ENCODE data around the gene ASCC1.
"Not testable (repeated sequence)": the region's sequence is repeated elsewhere in the genome, so short reads cannot be mapped to it uniquely, and the experiment has no call there.

The ASCC1 gene

DNA sequence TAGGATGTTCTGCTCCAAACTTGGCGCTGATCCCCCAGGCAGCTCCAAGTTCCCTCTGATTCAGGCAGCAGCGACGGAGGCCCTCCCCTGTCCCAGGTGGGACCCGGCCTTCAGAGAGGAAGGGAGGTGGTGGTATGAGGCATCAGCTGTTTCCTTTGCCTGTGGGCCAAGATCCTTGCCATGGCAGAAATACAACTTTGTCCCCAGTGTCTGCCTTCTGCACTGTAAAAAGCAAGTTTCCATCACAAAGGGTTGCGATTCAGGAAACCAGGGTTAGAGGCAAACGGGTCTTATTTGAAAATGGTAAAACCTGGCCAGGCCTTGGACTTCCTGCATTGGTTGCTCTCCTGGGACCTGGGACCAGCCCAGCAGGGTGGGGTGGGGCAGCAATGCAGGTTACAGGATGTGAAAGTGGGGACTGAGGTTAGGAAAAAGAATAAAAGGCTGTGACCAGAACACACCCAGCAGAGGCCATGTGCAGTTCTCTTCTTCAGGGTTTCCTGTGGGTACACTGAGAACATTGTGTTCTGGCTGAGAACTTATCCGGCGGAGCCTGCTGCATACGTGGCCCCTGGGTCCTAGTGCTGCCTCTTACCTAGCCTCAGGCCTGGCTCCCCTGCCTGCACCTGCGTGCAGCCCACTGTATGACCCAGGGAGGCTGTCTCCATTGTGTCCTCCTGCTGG lies 32.5 kb upstream of the ASCC1 start:
- peak; percentile 81 for DNase-seq (ENCODE audit: low spot score)

GRCh38 chr10:72245949-72246525 lies 30.0 kb upstream of the ASCC1 start:
- DNase-seq (ENCODE audit: low spot score) = no peak

GRCh38 chr10:72244573-72245038 lies 28.5 kb upstream of the ASCC1 start:
- DNase-seq (ENCODE audit: low spot score) = no peak

DNA sequence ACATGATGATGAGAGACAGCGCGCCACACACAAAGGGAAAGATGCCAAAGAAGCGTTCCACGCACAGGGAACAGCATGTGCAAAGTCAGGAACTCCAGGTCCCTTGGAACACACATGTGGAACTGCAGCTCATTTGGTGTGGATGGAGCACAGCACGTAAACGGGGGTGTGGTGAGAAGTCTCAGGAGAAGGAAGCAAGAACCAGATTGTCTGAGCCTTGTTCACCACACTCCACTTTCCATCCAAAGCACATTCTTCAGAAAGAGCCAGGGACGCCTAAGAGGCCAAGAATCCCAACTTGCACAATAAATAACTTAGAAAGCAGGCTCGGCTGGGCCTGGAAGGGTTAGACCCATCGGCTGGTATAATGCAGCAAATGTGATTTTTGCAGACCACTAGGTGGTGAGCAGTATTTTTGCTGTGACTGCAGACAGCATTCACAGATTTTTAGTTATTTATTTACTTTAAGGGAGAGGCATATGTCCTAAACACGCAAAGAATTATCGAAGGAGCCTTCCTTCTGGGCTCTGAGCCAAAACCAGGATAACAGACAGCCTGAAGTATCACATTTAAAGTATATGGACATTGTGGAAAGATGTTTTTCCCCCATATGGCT lies 27.9 kb upstream of the ASCC1 start:
- DNase-seq (ENCODE audit: low spot score) = no peak

DNA sequence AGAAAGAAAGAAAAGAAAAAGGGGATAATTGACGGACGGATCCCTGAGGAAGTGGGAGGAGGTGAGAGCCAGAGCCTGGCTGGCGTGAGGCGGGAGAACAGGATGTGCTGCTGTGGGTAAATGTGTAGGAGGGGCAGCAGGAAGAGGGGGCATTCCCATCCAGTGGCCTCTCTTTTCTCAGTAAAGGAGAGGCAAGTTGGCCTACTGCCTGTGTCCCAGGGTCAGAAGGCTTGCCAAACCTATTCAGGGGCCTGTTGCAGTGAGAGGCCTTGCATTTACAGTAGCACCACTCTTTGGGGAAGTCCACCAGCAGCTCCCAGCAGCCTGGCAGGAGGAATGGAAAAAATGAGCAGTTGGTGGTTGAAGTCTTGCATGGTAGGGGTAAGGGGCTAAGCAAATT lies 26.6 kb upstream of the ASCC1 start:
- DNase-seq (ENCODE audit: low spot score) = peak; percentile 80

DNA sequence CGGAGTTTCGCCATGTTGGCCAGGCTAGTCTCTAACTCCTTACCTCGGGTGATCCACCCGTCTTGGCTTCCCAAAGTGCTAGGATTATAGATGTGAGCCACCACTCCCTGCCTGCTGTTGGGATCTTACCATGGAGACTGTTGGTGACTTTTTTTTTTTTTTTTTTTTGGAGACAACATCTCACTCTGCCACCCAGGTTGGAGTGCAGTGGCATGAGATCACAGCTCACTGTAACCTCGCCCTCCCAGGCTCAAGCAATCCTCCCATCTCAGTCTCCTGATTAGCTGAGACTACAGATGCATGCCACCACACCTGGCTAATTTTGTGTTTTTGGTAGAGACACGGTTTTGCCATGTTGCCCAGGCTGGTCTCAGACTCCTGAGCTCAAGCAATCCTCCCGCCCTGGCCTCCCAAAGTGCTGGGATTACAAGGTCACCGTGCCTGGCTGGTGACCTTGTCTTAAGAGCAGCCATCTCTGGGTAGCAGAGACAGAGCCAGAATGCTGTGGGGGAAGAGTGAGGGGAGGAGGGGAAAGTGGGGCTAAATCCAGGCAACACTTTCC lies 25.7 kb upstream of the ASCC1 start:
- no peak for DNase-seq (ENCODE audit: low spot score)

DNA sequence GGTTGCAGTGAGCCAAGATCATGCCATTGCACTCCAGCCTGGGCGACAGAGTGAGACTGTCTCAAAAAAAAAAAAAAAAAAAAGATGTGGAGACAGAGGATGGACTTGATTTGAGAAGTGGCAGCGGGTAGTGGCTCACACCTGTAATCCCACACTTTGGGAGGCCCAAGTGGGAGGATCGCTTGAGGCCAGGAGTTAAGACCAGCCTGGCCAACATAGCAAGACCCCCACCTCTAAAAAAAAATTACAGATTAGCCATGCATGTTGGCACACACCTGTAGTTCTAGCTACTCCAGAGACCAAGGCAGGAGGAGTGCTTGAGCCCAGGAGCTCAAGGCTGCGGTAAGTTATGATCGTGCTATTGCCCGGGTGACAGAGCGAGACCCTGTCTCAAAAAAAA lies 24.3 kb upstream of the ASCC1 start:
- no peak for DNase-seq (ENCODE audit: low spot score)

DNA sequence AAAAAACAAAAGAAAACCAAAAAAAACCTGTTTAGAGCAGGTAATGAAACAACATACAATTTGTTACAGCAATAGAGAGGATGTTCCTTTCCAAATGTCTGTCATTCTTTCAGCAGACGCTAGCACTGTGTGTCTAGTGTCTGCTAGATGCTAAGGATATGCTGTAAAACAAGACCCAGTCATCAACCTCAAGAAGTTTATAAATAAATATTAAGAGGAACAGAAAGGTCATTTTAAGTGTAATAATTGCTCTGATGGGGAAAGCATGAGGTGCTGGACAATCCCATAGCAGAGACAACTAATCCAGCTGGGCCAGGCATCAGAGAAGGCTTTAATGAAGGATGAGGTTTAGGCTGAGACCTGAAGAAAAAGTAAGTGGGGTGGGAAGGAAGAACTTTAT lies 23.3 kb upstream of the ASCC1 start:
- DNase-seq (ENCODE audit: low spot score) = no peak

DNA sequence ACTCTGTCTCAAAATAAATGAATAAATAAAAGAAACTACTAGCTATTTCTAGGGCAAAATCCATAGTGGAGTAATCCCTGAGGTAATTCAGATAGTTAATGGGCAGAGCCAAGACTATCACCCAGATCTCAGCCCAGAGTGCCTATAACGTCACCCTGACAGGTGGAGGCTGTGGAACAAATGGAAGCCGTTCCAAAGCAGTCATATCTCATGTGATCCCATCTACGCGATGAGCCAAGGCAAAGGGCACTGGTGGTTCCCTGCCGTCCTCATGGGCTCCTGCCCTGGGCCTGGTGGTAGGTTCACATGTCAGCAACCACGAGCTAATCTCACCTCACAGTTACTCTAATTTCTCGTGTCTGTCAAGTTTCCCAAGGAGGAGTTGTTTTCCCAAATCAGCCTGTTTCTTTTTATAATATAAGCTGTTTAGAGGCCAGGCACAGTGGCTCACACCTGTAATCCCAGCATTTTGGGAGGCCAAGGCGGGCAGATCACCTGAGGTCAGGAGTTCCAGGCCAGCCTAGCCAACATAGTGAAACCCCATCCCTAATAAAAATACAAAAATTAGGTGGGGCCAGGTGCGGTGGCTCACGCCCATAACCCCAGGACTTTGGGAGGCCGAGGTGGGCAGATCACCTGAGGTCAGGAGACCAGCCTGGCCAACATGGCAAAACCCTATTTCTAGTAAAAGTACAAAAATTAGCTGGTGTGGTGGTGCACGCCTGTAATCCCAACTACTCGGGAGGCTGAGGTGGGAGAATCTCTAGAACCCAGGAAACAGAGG lies 22.5 kb upstream of the ASCC1 start:
- no peak for DNase-seq (ENCODE audit: low spot score)

DNA sequence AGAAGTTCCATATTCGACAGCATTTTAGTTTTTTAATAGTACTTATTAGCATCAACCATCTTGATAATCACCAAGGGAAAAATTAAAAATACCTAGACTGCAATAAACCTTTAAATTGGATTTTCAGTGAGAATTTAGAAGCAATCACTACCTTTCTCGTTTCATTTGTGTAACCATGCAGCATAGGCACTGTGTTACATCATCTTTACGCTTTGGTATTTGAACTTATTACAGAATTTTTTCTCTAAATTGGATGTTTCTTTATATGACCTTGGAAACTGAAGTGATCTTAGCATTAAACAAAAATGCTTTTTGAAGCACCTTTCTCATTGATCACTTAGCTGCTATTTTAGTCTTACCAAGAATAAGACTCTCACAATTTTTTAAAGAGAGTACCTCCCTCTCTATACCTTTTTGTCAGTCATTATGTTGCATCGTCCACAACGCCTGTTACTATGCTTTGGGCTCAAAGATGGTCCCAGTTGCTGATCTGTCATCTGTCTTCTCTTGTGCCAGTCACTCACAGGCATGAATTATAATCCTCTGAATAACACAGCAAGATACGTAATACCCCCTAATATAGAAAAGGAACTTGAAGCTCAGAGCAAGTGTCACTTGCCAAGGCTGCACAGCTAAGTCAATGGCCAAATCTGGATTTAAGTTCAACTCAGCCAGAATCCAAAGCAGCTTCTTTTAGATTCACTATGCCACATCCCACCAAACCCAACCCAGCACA lies 19.6 kb upstream of the ASCC1 start:
- DNase-seq (ENCODE audit: low spot score) = no peak

DNA sequence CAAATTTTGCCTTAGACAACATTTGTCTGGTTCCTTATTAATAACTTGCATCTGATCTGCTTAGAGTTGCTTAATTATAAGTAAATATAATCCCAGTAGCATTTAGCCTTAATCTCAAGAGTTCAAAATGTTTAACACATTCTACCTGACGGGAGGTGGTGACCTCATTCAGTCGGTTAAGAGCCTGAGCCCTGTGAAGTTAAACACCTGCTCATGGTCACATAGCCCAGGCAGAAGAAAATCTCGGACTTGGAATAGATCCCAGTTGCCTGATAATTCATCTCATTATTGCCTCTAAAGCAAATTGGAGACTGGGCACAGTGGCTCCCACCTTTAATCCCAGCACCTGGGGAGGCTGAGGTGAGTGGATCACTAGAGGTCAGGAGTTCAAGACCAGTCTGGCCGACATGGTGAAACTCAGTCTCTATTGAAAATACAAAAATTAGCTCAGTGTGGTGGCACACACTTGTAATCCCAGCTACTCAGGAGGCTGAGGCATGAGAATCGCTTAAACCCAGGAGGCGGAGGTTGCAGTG lies 18.6 kb upstream of the ASCC1 start:
- no peak for DNase-seq (ENCODE audit: low spot score)

DNA sequence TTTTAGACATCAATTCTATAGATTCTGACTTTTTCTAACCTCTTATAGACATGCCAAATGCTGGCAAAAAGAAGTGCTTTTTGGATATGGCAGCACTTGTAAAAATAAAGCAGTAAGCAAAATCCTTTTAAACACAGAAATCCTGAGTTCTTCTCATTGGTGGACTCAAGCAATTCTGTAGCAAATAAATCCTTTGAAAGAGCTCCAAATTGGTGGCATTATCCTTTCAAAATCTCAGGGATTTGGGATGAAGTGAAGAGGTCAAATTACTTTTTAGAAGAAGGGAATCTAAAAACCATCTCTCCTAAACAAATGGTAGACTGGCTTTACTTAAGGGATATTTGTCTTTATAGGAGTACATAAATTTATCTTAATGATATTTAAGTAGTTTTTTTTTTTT lies 17.5 kb upstream of the ASCC1 start:
- DNase-seq (ENCODE audit: low spot score) = no peak

DNA sequence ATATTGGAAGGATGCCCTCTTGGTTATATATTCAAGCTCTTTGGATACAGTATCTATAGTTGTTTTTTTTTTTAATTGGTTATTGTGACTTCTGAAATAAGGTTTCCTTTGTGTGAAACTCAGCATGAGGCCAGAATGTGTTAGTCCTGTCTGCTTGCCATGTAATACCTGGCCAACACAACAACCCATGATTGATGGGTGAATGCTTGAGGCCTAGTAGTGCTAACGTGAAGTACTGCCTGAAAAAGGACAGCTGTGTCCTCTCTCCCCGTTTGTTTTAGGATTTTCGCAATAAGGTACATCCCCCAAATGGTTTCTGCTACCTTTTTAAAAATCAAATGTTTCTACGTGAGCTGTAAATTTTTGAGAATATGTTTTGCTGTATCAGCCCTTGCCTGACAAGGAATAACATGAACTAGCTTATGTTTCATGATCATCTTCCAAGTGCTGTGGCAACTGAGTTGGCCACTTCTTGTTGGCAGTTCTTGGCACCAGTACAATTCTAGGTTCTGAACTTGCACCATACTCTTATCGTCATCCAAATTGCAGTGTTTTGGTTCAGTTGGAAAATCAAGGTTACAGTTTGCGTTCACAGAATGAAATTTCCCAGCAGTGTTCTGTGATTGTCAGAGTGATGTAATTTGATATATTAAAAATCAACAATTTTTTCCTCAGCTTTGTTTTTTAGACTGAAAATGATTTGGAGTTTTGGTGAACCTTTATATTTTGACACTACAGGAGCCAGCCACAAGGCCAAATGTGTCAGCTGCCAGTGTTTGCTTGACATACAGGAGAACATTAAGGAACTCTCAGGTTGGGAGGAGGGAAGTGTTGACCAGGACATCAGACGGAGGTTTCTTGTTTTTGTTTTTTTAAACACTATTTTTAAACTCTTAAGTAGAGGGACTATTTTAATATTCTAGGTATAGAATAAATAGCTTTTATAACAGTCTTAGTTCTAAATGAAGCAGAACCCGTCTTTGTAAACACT lies 13.5 kb upstream of the ASCC1 start:
- DNase-seq (ENCODE audit: low spot score) = no peak

- no peak for DNase-seq (ENCODE audit: low spot score)
Observed at GRCh38 chr10:72228318-72228751, 12.3 kb upstream of the ASCC1 start.

DNA sequence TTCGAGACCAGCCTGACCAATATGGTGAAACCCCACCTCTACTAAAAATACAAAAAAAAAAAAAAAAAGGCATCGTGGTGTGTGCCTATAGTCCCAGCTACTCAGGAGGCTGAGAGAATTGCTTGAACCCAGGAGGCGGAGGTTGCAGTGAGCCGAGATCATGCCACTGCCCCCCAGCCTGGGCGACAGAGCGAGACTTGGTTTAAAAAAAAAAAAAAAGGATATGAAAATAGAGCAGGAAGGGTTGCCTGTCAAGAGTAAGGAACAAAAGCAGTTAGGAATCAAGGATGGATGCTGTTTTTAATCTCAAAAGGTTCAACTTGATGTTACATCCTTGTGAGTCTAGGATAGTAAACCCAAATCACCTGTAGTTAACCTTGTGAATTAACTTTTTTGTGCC lies 11.8 kb upstream of the ASCC1 start:
- no peak for DNase-seq (ENCODE audit: low spot score)

- no peak for DNase-seq (ENCODE audit: low spot score)
Observed at GRCh38 chr10:72226418-72227027, 10.4 kb upstream of the ASCC1 start.

- not testable (repeated sequence) for DNase-seq (ENCODE audit: low spot score)
Observed at GRCh38 chr10:72224191-72224590, 8.1 kb upstream of the ASCC1 start.

GRCh38 chr10:72223743-72224101 lies 7.6 kb upstream of the ASCC1 start:
- DNase-seq (ENCODE audit: low spot score) = no peak

GRCh38 chr10:72221278-72221677 lies 5.2 kb upstream of the ASCC1 start:
- DNase-seq (ENCODE audit: low spot score) = no peak

DNA sequence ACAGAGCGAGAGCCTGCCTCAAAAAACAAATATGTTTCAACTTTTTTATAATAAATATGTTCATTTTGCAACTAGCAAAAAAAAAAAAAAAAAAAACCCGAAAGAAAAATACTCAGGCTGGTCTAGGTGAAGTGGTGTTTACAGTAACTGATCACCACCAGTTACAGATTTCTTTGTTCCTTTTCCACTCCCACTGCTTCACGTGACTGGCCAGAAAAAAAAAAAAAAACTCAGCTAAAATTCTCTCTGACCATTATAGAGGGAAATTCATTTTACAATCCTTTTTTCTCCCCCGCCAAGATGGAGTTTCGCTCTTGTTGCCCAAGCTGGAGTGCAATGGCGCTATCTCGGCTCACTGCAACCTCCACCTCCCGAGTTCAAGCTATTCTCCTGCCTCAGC lies 4.6 kb upstream of the ASCC1 start:
- DNase-seq (ENCODE audit: low spot score) = no peak
